Measurements from ENCODE around the gene RRP1.

DNA sequence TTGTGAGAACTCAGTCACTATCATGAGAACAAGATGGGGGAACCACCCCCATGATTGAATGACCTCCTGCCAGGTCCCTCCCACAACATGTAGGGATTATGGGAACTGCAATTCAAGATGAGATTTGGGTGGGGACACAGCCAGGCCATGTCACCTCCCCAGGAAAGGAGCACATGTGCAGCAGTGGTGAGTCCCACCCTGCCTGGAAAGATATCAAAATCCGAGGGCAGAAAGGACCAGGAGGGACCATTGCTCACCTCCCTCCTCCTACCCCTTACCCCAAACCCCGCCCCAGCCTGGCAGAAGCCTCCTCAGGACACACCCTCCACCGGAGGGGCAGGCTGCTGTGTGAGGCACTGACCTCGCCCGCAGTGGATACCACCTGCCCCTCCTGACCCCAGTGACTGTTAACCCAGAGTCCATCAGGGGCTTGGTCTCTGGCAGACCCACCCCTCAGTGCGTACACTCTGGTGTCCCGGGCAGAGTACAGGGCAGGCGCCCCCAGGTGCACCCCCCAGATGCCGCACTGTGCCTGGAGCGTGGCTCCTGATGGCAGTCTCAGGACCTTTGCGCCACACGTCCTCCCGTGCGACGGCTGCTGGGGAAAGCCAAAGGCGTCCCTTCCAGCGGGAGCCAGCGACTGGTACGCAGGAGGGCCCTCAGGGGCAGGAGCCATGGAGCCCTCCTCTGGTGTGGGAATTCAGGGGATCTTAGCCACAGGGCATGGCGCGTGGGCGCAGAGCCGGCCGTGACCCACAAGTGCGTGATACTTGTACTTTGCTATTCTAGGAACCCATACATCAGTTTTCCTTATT lies 49.5 kb upstream of the RRP1 start:
- TF ChIP-seq POLR2A (IDR thresholded peaks at IDR 0.05), result no peak
- TF ChIP-seq, protein P1, sequence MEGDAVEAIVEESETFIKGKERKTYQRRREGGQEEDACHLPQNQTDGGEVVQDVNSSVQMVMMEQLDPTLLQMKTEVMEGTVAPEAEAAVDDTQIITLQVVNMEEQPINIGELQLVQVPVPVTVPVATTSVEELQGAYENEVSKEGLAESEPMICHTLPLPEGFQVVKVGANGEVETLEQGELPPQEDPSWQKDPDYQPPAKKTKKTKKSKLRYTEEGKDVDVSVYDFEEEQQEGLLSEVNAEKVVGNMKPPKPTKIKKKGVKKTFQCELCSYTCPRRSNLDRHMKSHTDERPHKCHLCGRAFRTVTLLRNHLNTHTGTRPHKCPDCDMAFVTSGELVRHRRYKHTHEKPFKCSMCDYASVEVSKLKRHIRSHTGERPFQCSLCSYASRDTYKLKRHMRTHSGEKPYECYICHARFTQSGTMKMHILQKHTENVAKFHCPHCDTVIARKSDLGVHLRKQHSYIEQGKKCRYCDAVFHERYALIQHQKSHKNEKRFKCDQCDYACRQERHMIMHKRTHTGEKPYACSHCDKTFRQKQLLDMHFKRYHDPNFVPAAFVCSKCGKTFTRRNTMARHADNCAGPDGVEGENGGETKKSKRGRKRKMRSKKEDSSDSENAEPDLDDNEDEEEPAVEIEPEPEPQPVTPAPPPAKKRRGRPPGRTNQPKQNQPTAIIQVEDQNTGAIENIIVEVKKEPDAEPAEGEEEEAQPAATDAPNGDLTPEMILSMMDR (IDR thresholded peaks at IDR 0.05), result no peak
